Activated CD8-positive, alpha-beta memory T cell treated with anti-CD3 and anti-CD28 coated beads, Interleukin-2, amount 50 U/mL, for 24 hours (primary cell): ENCODE results near the gene SMARCC1.

Experiments
- DNase-seq: peaks from one replicate; pipeline ENCODE4 v3.0.0-alpha.2; 2020; ENCODE audit errors: extremely low read depth

Gene SMARCC1

DNA sequence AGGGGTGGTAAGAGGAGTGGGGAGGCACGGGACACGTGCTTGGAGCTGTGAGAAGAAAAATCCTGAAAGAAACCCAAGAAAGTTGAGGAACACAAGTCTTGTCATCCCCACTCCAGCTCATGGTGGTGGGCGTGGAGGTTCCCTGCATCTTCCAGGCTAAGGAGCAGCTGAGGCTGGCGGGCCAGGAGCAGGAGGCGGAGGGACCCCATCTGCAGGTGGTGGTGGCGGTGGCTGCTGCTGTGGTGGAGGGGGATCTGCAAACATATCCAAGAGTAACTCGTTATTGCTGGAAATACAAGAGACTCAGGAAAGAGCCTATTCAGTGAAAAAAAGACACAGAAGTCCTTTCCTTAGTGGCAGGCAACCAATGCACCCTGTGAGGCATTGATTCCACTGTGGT is 193.6 kb downstream of the SMARCC1 start:
- DNase-seq, result no peak

DNA sequence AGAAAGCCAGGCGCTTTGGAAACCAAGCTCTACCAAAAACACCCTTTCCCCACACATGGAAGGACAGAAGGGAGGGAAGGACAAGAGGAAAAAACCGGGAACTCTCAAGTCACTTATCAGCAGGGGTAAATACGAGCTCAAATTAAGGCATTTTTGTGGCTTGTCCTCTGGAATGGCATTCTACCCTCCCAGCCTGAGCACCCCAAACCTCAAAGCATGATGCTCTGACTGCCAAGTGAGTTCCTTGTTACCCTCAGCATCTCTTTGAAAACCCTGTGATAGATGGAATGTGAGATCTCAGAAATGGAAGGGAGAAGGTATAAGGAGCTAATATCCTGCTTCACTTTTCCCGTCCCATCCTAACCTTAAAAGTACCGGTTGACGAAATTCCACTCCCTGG is 194.9 kb downstream of the SMARCC1 start:
- no peak for DNase-seq

DNA sequence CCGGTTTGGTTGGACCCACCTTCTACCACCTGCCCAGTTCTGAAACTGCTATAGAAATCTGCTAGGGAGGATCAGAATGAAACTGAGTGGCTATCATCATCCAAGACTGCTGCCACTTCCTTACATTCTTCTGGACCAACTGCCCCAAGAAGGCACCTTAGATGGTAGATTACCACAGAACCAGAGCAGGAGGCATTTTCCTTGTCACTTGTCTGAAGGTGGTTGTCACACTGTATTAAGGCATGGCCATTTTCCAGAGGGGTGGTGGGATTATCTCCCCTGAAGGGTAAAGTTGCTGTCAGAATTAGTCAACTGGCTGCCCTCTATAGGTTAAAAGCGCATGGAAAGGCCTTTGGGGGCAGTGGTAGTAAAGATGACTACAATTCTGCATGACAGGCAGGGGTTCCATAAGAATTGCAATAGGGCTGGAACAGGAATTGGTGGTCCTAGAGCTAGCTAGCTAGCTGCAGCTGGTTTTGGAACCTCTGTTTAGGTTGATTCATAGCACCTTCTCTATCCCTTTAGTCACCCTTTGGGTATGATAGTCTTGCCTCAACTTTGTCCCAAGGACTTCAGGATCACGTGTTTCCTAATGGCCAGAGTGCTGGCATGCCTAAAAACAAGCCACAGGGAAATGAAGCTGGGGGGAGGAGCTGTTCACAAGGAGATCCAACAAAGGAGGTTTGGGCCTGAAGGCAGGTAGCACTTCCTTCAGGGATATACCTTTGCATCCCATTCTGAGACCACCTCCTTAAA is 198.2 kb downstream of the SMARCC1 start:
- no peak for DNase-seq

DNA sequence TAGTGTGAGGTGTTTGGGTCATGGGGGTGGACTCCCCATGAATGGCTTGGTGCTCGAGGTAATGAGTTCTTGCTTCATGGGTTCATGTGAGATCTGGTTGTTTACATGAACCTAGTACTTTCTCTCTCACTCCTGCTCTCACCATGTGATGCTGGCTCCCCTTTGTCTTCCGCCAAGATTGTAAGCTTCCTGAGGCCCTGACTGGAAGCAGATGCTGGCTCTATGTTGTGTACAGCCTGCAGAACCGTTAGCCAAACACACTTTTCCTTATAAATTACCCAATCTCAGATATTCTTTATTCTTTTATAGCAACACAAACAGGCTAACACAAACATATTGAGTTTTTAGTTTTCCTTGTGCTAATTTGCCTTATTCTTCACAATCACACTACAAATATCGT is 199.9 kb downstream of the SMARCC1 start:
- DNase-seq, result no peak

DNA sequence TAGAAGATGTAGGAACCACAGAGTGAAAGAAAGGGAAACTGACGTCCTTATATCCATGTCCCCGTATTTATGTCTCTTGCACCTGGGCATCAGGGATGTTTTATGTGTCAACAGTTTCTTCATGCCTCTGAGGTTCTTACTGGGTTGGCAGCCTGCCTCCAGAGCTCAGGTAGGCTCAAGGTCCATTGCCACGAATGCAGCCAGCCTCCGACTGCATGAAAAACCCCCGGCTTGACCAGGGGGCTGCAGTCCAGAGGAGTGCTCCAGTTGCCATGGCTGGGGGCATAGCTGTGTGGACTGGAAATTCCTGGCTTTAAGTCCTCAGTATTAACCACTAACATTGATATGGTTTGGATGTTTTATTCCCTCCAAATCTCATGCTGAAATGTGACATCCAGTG is 200.3 kb downstream of the SMARCC1 start:
- DNase-seq, result no peak

DNA sequence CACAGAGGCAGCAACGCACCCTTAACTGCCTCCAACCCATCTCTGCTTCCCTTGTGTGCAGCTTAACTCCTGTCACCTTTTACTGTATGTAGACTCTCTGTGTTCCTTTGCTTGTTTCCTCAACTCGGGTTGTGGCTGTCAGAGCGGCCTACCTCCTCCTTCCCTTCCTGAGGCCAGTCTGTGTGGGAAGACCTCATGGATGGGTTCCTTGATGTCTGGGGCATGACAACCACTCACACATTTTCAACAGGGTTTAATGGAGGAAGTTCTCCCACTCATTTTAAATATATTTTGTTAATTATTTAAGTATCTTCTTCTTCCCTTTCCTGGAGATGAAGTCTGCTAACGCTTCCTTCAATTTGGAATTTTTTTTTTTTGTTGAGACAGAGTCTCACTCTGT is 201.2 kb downstream of the SMARCC1 start:
- no peak for DNase-seq

DNA sequence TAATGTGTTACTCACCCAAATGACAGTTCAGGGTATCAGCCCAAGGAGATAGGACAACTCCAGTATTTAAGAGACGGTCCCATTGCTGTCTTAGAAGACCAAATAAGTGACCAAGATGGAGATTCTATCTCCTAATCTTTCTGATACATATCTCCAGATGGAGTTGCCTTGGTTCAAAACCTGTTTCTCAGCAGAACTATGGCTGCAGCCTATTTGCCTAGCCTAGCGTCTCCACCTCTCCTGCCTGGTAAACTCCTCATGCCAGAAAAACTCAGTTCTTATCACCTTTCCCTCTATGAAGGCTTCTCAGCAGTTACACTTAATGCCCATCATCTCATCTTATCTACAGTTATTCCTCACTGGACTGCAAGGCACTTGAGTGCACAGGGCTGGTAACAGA is 201.8 kb downstream of the SMARCC1 start:
- no peak for DNase-seq

DNA sequence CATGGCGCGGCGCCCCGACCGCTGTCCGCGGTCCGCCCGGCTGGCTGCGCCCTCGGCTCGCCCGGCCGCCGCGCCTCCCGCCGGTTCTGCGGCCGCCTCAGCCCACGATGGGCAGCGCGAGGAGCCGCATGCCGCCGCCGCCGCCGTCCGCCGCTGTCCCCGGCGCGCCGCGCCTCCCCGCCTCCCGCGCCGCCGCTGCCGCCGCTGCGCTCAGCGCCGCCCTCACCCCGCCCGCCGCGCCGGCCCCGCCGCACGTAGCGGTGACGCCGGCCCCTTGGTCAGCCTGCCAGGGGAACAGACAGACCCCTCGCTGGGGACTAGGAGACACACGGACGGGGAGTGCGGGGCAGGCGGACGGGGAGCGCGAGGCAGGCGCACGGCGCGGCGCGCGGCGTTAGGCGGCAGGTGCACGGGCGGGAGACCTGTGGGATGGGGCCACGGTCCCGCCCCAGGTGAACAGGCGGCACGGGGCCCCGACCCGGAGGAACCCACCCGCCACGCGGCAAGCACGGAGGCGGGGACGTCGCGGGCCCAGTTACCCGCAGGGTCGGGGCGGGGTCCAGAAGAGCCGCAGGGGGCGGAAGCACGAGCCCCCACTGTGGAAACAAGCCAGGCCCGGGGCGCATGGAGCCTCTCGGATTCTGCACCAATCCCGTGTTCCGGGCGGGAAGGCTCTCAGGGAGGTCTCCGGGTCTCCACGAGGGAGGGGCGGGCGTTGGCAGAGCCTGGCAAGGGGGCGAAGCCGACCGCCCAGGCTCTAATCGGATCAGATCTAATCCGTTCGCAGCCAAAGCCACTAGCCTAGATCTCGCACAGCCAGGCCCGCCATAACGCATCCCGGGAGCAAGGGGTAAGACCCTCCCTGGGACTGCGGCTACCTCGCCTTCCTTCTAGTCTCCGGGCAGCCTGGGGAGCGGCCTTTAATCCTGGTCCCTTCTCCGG is 202.7 kb downstream of the SMARCC1 start, which contains the start of gene CSPG5:
Gene CSPG5 (minus strand): TSS at position 175 of the 942 bp plus-strand sequence. CDS start 172 bp downstream, at position 3.
- DNase-seq, result no peak

DNA sequence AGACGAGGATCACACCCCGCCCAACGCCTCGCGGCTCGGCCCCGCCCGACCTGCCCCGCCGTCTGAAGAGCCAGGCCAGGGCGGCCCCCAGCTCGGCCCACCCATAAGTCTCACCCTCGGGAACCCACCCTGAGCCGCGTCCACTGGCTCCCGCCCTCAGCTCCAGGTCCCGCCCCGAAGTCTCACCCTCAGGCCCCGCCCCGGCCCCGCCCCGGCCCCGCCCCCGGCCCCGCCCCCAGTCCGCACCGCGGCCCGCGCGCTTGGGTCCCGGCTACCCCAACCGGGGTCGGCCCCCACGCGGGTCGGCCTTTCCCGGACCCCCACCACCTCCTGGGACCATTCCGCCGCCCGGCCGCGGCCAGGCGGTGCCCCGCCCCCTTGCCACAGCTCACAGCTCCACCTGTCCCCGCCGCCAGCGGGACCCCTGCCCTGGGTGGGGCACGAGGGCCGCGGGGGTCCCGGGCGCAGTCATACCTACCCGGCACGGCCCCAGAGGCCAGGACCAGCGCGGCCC is 203.5 kb downstream of the SMARCC1 start:
- DNase-seq, result no peak

DNA sequence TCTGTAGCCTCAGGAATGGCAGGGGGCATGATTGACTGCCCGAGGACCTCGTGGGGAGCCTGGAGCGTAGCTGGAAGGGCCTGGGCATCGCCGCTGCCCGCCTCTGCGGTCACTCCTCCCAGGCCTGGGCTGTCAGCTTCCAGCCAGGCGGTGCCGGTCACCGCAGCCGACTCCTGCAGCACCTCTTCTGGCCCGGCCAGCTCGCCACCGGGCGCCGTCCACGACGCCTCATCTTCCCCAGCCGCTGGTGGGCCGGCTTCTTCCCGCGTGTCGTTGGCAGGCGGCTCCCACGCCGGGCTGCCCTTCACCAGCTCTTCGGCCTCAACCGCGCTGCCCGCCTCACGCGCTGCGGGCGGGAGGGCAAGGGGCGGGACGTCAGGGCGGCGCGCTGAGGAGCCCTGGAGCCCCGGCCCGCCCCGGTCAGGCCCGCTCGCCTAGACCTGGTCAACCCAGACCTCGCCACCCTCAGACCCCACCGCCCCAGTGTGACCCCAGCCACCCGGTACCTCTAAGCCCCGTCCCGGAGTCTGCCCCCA is 204.0 kb downstream of the SMARCC1 start:
- DNase-seq, result no peak

DNA sequence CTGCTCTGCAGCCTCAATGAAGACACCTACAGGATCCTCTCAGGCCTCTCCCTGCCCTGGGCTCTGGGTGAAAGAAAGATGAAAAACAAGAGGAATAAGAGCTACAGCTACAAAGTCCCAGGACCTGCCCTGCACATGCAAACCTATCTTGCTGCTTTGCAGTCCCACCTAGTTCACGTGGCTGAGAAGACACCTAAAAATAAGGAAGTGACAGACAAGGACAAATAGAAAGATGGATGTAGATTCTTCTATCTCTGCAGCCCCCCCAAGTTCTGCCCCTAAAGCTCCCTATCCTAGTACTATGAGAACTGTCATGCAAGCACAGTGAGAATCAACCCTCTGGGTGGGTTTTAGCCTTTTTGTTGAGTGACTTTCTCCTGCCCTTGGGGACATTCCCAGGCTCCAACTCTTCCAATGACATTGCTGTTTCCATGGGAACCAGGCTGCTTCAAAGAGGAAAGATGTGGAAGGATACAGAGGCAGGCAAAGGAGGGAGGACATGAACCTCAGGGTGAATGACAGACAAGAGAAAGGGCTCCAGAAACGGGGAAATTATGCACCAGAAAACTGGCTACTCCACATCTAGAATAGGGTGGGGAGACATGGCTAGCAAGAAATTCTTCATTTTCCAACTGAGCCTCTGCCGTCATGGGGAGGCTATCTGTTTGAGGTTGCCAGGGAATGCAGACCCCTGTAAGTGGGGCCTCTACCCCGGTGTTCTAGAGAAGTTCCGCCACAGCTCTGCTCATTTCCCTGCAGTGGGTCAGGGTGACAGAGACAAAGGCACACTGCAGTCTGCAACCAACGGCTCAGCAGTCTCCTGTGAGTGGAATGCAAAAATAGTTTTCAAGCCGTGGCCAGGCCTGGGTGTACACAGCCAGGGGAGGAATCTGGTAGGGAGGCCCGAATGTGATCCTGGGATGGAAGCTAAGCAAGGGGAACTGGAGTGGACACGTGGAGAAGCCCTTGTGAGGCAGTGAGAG is 208.2 kb downstream of the SMARCC1 start:
- no peak for DNase-seq

DNA sequence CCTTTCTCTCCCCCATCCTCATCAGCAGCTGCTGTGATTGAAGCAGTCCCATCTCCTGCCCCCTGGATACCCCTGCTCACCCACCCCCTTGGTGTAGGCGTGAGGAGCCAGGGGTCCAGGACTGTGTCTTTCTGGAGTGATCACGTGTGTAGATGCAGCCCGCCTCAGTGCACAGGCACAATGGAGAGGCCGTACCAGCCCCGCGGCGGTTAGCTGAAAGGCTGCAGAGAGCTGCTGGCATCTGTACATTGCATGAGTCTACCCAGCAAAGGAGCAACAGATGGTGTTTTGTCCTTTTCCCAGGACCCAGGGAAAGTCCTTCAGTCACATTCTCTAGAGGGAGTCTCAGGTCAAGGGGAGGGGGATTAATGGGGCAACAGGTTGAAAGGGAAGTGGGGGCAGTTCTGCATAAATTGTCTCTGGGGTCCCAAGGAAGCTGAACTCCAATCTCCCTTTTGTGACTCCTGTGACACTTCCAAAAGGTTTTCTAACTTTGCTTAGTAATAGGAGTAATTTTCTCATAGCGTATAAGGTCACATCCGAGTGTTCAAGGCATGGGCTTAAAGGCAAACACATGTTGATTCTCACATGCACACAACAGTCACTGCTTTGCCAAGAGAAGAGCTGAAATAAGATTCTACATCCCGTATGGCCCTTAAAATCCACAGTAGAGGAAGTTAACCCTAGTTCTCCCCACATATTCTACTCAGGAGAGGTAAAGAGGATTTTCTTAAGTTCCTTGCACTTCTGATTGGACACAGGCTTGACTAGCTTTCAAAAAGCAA is 210.1 kb downstream of the SMARCC1 start:
- DNase-seq, result no peak

DNA sequence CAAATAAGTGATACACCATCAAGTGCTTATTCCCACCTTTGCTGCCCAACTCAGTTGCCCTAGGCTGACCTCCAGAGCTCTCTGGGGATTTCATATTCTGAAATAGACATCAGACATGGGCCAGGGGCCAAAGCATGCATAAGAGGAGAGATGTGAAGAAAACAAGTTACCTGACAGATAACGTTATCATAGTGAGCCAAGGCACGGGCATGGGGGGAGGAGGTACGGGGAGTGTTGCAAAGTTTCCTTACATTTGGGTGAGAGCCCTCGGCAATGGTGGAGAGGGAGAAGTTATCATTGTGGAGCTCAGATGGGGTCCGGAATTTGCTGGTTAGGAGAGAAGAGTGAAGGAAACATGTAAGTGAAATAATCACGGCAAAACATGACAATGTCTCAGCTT is 212.8 kb downstream of the SMARCC1 start:
- DNase-seq, result no peak

DNA sequence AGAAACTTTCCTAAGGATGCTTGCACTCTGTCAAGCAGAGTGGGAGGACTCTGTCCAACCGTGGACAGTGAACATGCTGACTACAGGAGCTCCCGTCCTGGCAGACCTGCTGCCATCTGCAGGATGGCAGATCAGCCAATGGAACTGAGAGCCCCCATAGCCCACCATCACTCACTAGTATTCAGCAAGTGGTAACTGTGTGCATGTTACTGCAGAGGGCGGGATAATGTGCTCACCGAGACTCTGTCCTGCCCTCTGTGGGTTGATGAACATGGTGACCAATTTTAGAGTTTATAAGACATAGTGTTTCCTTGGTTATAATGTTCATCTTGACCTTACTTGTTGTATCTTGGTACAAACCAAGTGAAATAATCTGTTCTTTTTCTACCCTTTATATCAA is 214.5 kb downstream of the SMARCC1 start:
- no peak for DNase-seq

DNA sequence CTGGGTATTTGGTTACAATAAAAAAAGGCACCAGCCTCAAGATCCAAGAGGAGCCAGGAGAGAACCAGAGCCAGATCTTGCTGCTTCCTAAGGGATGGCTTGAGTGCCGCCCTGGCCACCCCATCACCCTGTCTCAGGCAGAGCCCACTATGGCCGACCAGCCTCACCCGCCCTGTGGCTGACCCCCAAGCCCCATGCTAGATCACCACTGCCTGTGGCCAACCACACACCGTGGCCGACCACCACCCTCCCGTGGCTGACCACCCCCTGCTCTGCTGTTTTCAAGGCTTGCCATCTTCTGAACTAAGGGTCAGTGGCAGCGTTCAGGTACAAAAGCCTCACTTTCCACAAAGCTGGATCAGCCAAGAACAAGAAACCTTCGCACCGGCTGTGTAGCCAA is 215.0 kb downstream of the SMARCC1 start:
- DNase-seq, result no peak

DNA sequence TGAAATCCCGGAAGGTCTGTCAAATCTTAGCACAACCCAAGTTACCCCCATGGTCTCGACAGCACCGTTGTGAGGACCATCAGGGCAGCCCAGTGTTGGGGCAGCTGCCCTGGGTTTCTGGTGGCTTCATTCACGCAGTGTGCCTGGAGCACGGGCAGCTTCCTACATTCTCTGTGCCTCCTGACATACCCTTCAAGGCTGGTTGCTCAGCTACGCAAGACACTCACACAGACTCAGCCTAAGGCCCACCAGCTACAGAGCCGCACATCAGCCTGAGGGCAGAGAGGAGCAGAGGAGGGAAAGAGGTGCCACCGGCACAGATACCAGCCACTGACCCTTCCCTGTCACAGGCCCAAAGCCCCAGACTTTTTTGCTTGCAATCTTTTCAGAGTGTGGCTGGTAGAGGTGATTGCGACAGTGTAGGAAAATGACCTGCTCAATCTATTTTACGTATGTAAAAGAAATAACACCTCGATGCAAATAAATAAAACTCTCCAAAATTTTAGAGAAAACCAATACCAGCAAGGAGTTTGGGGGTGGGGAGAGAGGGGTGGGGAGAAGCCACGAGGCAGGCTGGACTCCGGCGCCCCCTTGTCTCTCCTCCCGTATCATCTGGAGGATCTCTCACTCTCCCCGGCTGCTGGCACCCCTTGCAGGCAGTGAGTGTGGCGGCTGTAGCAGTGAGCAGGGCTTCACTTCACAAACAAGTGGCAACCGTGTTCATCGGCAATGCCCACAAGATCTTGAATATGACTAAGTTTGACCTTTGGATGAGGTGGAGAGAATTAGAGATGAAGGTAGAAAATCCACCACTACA is 215.8 kb downstream of the SMARCC1 start:
- no peak for DNase-seq

DNA sequence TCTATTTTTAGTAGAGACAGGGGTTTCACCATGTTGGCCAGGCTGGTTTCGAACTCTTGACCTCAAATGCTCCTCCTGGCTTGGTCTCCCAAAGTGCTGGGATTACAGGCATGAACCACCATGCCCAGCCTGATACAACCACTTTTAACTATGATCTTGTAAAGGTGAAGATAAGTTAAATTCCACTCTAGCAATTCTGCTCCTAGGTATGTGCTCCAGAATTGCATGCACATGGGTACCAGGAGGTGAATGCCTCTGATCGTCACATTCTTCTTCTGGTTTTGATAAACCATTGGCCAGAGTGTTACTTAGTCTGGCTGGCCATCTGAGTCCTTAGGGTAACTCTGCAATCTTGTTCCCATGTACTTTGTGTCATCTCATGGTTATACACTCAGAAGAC is 225.3 kb downstream of the SMARCC1 start:
- no peak for DNase-seq

DNA sequence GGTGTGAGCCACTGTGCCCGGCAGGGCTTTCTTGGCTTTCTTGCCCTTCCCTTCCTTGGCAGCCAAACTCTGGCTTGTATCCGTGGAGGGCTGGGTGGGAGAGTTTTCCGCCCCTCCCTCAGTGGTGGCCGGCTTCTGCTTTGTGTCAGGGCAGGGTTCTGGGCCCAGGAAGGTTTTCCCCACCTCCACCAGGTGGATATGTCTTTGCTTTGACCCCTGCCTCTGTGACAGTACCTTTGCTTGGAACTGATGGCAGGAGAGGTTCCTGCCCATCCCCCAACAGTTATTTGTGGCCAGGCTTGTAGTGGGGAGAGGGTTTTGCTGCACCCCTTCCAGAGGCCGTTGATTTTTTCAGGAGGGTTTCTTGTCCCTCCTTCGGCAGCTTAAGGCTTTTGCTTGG is 227.4 kb downstream of the SMARCC1 start:
- DNase-seq, result no peak

DNA sequence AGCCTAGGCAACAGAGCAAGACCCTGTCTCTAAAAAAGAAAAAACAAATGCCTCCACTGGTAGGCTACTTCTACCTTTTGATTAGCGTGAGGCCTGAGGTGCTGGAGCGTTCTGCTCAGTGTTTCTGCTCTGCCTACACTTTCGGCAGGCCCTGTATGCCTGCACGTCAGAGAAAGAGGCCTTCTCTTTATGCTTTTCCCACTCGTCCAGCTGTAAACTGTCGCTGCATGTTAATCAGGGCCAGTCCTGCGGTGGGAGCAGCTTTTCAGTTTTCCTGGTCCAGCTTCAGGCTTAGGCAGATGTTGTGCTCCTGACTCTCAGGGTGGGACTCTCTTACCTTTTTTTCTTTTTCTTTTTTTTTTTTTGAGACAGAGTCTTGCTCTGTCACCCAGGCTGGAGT is 228.3 kb downstream of the SMARCC1 start:
- DNase-seq, result no peak
